ENCODE measurements around the gene GATM.

DNA sequence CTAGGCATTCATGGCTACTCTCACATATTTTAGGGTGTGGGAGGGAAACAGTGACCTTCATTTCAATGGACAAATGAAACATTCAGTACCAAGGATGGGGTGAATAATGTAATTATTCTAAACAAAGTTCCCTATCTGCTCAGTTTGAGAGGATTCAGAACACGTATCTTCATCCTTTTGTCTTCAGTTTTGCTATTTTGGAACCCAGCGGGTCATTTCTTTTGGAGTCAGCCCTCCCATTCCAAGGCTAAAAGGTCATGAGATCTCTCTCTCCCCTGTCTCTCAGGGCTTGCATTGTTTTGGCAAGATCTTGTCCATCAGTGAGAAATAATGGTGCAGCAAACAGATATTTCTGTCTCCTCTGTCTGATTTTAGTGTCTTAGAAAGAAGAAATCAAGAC is 16.3 kb upstream of the GATM start:
- TF ChIP-seq POLR2AphosphoS5 (IDR thresholded peaks at IDR 0.05; ENCODE audit: low read depth, low read length), result no peak
- TF ChIP-seq POU2F2 (IDR thresholded peaks at IDR 0.05; ENCODE audit: low read depth, low read length), result no peak
- no peak for TF ChIP-seq POLR2A (IDR thresholded peaks at IDR 0.05; ENCODE audit: low read depth, low read length)
- TF ChIP-seq SPI1 (IDR thresholded peaks at IDR 0.05; ENCODE audit: low read depth, low read length), result no peak
- no peak for TF ChIP-seq TAF1 (IDR thresholded peaks at IDR 0.05; ENCODE audit: low read depth, low read length)
